Stimulated activated CD4-positive, alpha-beta T cell treated with anti-CD3 and anti-CD28 coated beads, Interleukin-12 subunit alpha, Interleukin-12 subunit beta, amount 100 ng/mL, for 4 hours (primary cell): ENCODE data around the gene FAM89A.
"Not testable (repeated sequence)": the region's sequence is repeated elsewhere in the genome, so short reads cannot be mapped to it uniquely, and the experiment has no call there.

Experiments
- DNase-seq: peaks from one replicate; pipeline ENCODE4 v3.0.0-alpha.2; 2020

FAM89A gene

GRCh38 chr1:231028682-231029081 is 11.4 kb downstream of the FAM89A start:
- no peak for DNase-seq

- no peak for DNase-seq
Measured at GRCh38 chr1:231027971-231028370, 12.1 kb downstream of the FAM89A start.

- DNase-seq: no peak
Measured at GRCh38 chr1:231027136-231027925, 12.7 kb downstream of the FAM89A start.

- no peak for DNase-seq
Measured at GRCh38 chr1:231026576-231026975, 13.5 kb downstream of the FAM89A start.

GRCh38 chr1:231023150-231023549 is 16.9 kb downstream of the FAM89A start:
- no peak for DNase-seq

GRCh38 chr1:231022543-231022942 is 17.5 kb downstream of the FAM89A start:
- DNase-seq: not testable (repeated sequence)

GRCh38 chr1:231021540-231022031 is 18.5 kb downstream of the FAM89A start:
- no peak for DNase-seq

- DNase-seq: no peak
Measured at GRCh38 chr1:231020816-231021215, 19.2 kb downstream of the FAM89A start.

GRCh38 chr1:231020139-231020601 is 19.9 kb downstream of the FAM89A start:
- DNase-seq: no peak

GRCh38 chr1:231019711-231020110 is 20.3 kb downstream of the FAM89A start:
- DNase-seq: no peak

GRCh38 chr1:231016966-231017365 is 23.1 kb downstream of the FAM89A start:
- DNase-seq: no peak

- no peak for DNase-seq
Measured at GRCh38 chr1:231016234-231016633, 23.8 kb downstream of the FAM89A start.

- no peak for DNase-seq
Measured at GRCh38 chr1:231013391-231014015, 26.6 kb downstream of the FAM89A start.

- DNase-seq: no peak
Measured at GRCh38 chr1:231011963-231012362, 28.1 kb downstream of the FAM89A start.

GRCh38 chr1:231011360-231011759 is 28.7 kb downstream of the FAM89A start:
- DNase-seq: no peak

GRCh38 chr1:231007535-231007934 is 32.5 kb downstream of the FAM89A start:
- DNase-seq: not testable (repeated sequence)

- DNase-seq: no peak
Measured at GRCh38 chr1:231001892-231002291, 38.2 kb downstream of the FAM89A start.

GRCh38 chr1:231000639-231001038 is 39.4 kb downstream of the FAM89A start:
- DNase-seq: no peak

- DNase-seq: no peak
Measured at GRCh38 chr1:231000201-231000600, 39.9 kb downstream of the FAM89A start.

GRCh38 chr1:230994860-230995259 is 45.2 kb downstream of the FAM89A start:
- DNase-seq: no peak

GRCh38 chr1:230992100-230992774 is 47.8 kb downstream of the FAM89A start:
- no peak for DNase-seq

- DNase-seq: no peak
Measured at GRCh38 chr1:230987448-230987847, 52.6 kb downstream of the FAM89A start.

GRCh38 chr1:230986976-230987375 is 53.1 kb downstream of the FAM89A start:
- DNase-seq: no peak

- DNase-seq: no peak
Measured at GRCh38 chr1:230985711-230986110, 54.3 kb downstream of the FAM89A start.
